GM19372 (cell line): Measurements from ENCODE around the gene XRCC3.

ENCODE experiments used
- ATAC-seq: cut with Tn5 transposase; IDR thresholded peaks from one replicate; pipeline ENCODE4 v1.9.1; 2021; ENCODE audit warnings: mild to moderate bottlenecking, low read depth, moderate library complexity; ENCODE audit not compliant: unreplicated experiment

The XRCC3 gene

GRCh38 chr14:103715052-103716000, at the start of gene XRCC3, which contains the start of gene ZFYVE21:
Gene XRCC3, minus strand, starts transcription at chr14:103715451. Its CDS starts 4,364 bp downstream, at chr14:103711087.
Gene ZFYVE21, plus strand, starts transcription at chr14:103715810. Its CDS starts 32 bp downstream, at chr14:103715842.
- peak; percentile 93 for ATAC-seq

GRCh38 chr14:103763730-103764488, 48.7 kb upstream of the XRCC3 start:
- ATAC-seq, result peak; percentile 65

- no peak for ATAC-seq
These were observed 47.3 kb upstream of the XRCC3 start for GRCh38 chr14:103762541-103762940.

- no peak for ATAC-seq
These were observed 46.8 kb upstream of the XRCC3 start for GRCh38 chr14:103762036-103762435.

- no peak for ATAC-seq
These were observed 43.0 kb upstream of the XRCC3 start for GRCh38 chr14:103758059-103758776.

GRCh38 chr14:103755060-103755459, 39.8 kb upstream of the XRCC3 start:
- no peak for ATAC-seq

GRCh38 chr14:103753774-103754173, 38.5 kb upstream of the XRCC3 start:
- ATAC-seq, result no peak

- no peak for ATAC-seq
These were observed 34.6 kb upstream of the XRCC3 start for GRCh38 chr14:103749860-103750259.

GRCh38 chr14:103749452-103749851, 34.2 kb upstream of the XRCC3 start:
- no peak for ATAC-seq

- no peak for ATAC-seq
These were observed 33.2 kb upstream of the XRCC3 start for GRCh38 chr14:103748534-103748857.

GRCh38 chr14:103746701-103747100, 31.4 kb upstream of the XRCC3 start:
- ATAC-seq, result no peak

- ATAC-seq, result no peak
These were observed 30.2 kb upstream of the XRCC3 start for GRCh38 chr14:103745424-103745823.

- no peak for ATAC-seq
These were observed 29.6 kb upstream of the XRCC3 start for GRCh38 chr14:103744621-103745395.

GRCh38 chr14:103743691-103744090, 28.4 kb upstream of the XRCC3 start:
- no peak for ATAC-seq

GRCh38 chr14:103742499-103743255, 27.4 kb upstream of the XRCC3 start:
- no peak for ATAC-seq

- ATAC-seq, result no peak
These were observed 26.6 kb upstream of the XRCC3 start for GRCh38 chr14:103741876-103742275.

GRCh38 chr14:103740991-103741689, 25.9 kb upstream of the XRCC3 start:
- ATAC-seq, result no peak

GRCh38 chr14:103739793-103740501, 24.7 kb upstream of the XRCC3 start:
- ATAC-seq, result no peak
